GM11168 (cell line): ENCODE measurements around the gene FGFR3.

Experiments used
- in situ Hi-C: fragments of 300-500 bp; cut with MboI; formaldehyde crosslinking; loops from one replicate; pipeline ENCODE4 v1.12.0; 2022; ENCODE audit warnings: low sequenced_read_pairs; ENCODE audit not compliant: unreplicated experiment

FGFR3 gene

DNA sequence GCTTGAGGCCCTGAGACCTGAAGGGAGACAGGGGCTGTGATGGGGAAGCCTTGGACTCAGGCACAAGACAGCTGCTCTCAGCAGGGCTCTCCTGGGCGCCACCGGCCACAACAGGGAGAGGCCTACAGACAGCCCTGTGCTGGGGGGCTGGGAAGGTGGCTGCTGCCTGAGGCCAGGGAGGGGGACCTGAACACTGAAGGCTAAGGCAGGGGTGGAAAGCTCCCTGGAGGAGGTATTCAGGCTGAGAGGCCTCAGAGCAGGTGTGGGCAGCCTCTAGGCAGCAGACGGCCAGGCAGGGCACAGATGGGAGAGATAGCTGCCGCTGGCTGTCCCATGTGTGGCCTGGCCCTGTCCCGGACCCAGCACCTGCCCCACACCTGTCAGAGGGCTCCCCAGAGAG, 38.8 kb upstream of the FGFR3 start:
- in situ Hi-C loops = no loop called here

DNA sequence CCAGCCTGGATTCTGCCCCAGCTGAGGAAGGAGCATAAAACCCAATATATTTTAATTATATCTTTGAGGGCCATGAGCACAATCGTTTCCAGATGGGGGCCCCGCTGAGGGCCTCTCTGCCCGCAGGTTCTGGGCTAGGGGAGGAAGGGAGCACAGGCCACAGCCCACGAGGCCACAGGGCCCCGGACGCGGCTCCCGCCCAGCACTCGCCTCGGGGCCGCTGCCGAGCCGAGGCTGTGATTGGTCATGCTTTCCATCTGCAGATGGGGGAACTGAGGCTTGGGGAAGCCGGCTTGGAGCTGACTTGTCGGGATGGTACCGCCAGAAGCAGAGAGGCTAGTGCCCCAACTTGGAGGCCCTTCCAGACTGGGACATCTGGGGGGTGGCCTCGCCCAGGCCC, 37.8 kb upstream of the FGFR3 start:
- in situ Hi-C loops = no loop called here

DNA sequence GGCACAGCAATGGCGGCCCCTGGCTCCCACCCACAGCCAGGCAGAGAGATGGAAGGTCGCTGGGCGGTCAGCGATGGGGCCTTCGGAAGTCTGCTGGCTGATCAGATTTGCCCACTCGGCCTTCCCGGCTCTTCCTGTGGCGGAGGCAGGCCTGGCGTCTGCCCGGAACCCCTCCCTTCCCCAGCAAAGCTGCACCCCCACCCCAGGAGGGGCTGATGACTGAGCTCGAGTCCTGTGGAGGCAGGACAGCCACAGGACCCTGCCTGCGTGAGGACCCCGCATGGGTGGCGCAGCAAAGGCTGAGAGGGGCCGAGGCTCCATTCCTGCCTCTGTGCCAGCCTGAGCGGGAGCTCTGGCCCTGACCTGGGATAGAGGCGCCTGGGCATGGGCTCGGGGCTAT, 37.0 kb upstream of the FGFR3 start:
- in situ Hi-C loops = no loop called here

DNA sequence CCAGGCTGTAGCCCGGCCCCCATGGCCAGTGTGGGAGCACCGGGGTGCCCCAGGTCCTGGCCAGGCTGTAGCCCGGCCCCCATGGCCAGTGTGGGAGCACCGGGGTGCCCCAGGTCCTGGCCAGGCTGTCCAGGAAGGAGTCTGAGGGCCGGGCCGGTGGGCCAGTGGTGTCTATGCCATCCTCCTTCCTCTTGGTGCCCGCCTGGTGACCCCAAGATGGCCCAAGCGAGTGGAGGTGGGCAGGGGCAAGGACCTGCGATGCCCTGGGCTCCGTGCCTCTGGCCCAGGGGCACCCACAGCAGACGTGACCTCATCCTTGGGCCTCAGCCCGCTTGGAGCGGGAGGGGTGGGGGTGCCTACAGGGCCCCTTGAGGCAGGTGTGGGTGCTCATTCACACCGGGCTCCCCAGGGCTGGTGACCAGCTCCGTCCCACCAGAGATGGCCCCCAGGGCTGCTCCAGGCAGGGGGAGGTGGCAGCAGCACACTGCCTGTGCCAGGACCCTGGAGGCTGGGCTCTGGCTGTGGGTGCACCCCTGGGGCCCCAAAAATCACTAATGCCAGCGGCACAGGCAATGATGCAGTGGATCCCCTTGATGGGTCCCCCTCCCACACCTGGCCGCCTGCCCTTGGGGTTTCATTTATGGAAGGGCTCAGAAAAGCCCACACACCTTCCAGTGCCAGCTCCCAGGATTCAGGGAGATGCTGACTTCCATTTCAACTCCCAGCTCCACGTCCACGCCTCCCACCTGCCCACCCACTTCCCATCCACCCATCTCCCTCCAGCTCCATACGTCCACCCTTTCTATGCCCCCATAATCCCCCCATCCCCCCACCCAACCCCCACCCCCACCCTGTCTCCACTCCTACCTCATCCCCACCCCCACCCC, 36.0 kb upstream of the FGFR3 start:
- in situ Hi-C loops = no loop called here

DNA sequence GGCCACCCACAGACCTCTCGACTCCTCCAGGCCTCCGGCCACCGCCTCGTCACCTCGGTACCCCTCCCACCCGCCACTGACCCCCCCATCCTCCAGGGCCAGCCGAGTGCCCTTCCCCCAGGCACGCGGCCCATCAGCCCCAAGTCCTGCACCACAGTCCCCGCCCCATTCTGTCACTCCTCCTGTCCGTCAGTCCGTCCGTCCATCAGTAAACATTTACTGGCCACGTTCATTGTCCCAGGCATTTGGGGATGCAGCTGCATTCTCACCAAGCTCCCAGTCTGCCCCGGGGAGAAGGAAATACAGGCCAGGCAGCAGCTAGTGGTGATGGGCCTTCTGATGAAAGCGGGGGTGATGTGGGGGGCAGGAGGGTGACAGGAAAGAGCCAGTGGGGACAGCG, 35.3 kb upstream of the FGFR3 start:
- in situ Hi-C loops = no loop called here

DNA sequence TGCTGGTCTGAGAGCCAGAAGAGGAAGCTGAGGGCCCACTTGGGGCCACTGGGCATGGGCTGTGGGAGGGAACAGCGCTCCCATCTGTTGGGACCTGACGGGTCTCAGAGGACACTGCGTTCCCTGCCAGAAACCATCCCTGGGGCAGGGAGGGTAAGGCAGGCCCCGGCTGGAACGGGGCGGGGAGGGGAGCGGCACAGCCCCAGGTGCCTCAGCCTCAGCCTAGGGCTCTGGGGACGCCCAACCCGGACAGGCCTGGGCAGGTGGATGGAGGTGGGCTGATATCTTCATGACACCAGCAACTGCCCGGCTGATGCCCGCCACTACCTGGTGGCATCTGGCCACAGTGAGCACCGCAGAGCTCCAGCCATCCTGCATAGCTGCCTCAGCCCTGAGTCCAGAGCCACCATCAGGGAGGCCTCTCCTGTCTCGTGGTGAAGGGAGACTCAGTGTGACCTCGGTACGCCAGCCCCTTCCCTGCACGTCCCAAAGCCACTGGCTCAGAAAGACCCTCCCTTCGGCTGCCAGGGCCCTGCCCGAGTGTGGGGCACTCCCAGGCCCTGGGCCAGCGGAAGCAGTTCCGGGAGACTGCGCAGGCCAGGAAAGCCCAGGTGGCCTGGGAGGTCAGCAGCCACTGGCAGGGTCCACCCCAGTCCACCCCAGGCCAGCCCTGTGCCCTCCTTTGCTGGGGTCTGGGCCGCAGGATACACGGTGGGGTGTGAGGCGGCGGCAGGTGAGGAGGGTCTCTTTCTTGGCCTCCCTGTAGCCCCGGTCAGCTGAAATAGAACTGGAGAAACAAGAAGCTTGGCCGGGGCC, 34.6 kb upstream of the FGFR3 start:
- in situ Hi-C loops = no loop called here

DNA sequence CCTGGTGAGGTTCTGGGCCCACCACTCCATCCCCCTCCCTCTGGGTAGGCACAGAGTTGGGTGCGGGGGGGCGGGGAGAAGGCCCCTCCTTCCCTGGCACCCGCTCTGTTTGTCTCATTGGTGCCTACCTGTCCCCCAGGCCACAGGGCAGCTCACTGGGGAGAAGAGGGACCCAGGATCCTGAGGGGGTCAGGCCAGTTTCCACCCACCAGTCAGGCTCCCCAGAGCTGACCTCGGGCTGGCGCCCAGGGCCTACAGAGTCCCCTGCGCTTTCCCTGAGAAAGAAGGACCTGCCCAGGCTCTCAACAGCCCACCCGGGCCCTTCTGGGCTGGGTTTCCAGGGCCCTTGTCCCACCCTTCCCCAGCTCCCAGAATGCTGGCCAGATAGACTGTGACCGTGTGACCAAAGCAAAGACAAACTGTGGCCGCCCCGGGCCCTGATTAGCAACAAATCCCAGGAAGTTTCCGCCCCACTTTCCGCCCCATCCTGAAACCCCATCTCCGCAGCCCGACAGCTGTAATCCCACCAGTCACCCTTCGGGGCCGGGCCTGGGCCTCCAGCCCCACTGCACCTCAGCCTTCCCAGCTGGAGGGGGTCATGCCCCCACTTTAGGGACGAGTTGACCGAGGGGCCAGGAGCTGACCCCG, 33.8 kb upstream of the FGFR3 start:
- in situ Hi-C loops = no loop called here

DNA sequence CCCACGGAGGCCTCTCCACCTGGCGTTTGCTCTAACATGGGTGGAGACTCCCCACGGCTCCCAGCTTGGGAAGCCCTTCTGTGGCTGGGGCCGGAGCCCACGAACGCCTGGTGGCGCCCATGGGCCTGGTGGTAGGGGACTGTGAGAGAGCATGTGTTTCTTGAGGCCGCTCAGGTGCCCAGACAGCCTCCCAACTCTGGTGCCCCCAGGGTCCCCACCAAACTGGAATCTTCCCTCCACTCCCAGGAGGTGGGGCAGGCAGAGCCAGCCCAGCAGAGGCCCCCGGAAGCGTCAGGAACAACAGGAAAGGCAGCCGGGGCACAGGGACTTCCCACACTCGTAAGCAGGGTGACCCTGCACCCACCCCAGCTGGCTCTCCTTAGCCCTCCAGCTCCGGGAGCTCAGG, 33.3 kb upstream of the FGFR3 start:
- in situ Hi-C loops = no loop called here

DNA sequence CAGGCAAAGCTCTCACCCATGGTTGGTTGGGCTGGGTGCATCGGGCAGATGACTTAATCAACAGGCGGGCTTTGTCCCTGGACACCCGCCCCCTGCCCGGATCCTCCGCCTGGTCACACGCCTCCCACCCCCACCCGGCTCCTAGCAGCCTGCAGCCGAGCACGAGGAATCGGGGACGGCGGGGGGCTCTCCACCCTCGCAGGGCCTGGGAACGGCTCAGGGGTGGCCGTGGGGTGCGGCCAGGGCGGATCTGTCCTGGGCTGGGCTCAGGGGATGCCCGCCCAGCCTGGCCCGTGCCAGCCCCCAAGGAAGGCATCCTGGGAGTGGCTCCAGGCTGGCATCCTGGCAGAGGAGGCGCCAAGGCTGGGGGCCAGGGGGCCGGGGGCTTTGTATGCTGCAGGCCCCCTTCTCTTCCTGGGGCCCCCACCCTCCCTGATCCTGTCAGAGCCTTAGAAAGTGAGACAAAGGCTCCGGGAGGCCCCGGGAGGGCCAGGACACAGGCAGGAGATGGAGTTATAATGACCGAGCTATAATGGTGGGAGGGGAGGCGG, 32.5 kb upstream of the FGFR3 start:
- in situ Hi-C loops = no loop called here

DNA sequence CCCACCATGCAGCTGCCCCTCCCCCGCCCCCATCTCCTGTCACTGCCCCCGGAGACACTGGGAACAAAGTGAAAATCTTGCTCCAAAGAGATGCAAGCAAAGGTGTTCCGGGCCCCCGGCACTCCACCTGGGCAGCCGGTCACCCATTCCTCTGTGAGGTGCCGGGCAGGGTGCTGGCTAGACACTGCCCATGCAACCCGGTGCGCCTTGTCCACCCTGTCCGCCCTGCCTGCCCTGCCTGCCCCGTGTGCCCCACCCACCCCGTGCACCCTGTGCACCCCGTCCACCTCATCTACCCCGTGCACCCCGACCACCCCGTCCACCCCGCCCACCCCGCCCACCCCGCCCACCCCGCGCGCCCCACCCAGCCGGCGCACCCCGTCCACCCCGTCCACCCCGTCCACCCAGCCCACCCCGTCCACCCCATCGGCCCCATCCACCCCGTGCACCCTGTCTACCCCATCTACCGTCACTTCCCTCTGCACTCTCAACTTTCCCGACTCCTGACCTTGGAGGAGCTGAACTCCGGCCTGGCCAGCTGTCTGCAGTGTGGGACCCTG, 31.9 kb upstream of the FGFR3 start:
- in situ Hi-C loops = no loop called here

DNA sequence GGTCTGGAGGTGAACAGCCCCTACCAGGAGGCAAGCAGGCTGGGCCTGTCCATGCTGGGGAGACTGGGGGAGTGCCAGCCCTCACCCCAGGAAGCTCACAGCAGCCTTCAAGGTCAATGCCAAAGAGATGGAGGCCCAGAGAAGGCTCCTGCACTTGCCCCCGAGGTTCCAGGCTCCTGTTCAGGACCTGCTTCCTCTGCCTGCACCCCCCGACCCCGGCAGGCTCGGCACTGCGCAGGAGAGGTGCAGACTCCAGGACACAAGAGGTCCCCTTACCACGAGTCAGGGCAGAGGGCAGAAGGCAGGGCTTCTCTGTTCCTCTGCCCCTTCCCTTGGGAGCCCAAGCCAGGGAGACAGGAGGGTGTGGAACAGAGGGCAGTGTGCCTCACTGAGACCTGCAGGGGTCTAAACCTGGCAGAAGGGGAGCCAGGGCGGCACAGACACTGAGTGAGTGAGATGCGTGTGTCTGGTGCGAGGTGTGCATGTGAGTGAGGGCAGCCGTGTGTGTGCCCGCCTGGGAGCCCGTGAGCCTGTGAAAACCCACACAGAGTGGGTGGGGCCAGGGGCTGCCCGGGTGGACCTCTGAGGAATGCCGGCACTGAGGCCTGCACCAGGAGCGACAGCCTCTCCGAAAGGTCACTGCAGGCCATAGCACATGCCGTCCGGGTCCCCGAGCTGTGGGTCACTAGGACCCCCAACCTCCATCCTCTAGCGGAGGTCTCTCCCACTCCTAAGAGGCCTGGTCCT, 30.7 kb upstream of the FGFR3 start:
- in situ Hi-C loops = no loop called here

DNA sequence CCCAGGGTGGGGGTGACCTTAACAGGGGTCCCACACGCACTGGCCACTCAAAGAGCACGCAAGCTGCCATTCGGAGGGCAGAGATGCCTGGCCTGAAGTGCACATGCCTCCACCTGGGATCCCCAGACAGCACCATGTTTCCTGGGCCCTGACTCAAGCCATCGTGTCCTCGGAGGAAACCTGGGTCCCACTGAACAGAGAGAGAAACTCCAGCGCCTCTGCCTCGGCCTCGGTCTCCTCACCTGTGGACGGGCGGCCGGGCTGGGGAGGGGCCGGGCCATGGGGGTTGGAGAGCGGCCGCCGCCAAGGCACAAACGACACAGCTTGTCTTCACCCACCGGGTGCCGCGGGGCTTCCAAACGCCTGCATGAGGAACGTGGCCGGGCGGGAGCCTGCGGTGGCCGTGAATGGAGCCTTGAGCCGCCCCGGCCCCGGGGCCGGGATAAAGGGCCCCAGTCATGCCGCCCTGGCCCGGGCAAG, 30.0 kb upstream of the FGFR3 start:
- in situ Hi-C loops = no loop called here

DNA sequence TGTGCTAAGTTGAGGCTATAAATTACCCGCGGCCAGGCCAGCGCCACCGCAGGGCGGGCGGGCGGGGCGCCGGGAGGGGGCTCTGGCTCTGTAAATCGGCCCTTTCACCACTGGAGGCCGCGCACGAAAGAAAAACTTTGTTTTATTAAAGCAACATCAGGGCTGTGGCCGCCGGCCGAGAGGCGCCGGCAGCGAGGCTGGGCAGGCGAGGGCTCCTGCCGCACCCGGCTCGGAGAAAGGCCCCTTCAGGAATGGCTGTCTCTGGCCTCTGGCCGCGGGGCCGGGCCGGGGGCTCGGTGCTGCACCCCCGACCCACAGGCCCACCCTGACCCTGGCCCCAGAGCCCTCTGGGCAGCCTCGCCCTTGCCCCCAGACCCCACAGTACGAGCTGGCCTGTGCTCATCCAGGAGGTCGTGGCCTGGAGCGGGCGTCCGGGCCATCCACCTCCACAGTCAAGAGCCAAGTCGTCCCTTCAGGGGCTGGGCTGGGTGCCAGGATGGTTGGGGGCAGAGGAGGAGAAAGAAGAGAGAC, 29.5 kb upstream of the FGFR3 start:
- in situ Hi-C loops = no loop called here

DNA sequence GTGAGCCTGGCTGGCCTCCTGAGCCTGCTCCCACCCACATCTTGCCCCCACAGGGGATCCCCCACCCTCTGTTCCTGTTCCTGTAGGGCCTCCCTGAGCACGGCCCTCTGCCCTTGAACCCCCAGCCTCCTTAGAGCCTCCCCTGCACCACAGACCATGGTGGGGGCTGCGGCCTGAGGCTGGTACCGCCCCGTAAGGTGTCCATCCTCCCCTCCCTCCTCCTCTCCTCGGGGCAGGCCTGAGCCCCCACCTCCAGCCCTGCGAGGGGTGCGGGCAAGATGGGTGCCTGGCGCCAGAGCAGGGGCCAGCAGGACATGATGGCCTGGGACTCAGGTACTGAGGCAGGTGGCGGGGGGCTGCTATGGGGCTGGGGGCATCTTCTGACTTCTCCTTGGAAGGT, 28.4 kb upstream of the FGFR3 start:
- in situ Hi-C loops = no loop called here

DNA sequence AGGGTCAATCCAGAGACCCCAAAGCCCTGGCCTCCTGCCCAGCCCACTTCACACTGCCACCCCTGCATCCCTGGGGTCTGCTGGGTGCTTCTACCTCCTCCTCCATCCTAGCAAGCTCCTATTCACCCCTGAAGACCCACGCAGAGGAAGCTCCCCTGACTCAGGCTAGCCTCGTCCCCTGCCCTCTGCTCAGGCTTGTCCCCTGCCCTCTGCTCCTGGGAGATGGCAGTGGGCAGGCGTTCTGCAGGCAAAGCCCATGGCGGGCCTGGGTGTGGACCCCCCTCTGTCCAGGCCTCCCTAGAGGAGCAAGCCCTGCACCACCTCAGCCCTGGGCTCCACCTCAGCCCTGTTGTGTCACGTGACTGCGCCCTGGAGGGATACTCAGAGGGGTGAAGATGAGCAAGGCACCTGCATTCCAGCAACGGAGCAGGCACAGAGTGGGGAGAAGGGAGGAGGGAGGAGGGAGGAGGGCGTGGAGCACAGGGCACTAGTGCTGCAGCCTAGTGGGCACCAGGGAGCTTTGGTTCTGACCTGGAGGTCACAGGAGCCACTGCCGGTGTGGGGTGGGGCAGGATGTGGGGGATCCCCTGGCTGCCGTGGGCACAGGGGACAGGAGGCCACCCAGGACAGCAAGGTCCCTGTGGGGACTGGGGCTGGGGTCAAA, 27.6 kb upstream of the FGFR3 start:
- in situ Hi-C loops = no loop called here

DNA sequence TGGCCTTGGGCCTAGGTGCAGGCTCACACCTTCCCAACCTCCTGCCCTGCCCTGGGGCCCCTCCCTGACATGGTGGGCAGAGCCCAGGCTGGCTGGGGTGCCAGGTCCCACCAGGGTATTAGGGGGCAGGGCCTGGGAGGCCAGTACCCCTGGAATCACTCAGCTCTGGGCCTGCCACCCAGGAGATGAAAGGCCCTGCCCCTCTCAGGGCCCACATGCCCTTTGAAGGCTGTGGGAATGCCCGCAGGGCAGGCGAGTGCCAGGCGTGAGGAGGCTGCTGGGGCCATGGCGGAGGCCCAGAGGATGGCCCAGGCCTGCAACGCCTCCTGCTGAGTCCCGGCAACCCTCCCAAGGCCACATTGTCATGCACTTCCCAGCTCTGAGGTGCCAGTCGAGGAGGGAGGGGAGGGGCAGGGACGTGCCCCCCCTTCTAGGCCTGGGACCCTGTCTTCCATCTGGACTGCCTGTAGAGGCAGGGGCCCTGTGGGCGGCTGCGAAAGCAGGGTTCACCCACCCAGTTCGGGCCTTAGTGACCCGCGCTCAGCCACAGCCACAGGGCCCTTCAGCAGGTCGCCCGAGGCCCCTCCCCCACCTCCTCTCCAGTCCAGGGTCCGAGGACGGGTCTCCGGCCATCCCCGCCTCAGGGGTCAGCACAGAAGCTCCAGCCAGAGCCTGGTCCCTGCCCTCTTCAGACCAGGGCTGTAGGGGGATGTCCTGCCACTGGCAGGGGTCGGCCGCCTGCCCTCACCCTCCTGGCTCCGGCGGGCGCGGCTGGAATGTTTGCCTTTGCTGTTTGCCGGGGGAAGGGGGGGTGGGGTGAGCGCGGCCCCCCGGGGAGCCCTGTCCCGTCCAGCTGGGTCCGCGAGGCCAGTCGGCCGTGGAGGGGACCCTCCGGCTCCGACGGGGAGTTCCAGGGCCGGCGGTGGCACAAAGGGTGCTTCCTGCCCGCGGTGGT, 26.7 kb upstream of the FGFR3 start:
- in situ Hi-C loops = no loop called here

DNA sequence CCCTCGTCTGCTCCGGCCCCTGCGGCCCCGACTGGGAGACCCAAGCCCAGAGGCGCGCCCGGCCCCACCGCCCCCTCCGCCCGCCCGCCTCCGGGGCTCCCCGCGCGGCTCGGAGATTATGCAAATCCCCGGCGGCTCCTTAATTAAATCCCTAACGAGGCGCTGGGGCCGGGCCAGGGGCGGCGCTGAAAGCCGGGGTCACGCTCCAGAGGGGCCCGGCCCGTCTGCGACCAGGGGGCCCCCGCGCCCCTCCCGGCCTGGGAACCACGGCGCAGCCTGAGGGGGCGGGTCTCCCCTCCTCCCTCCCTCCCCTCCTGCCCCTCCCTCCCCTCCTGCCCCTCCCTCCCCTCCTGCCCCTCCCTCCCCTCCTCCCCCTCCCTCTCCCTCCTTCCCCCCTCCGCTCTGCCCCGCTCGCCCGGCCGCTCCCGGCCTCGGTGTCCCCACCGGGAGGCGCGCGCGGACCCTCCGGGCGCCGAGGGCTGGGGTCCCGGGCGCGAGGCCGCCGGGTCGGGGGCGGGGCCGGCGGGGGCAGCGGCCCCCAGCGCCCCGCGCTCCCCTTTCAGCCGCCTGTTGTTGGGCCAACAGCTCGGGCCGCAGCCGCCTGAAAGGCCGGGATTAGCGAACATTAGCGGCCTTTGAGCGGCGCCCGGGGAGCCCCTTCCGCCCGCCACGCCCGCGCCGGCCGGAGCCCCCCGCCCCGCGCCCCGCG, 25.9 kb upstream of the FGFR3 start:
- in situ Hi-C loops = no loop called here
